Measurements from ENCODE around the gene TXNDC16. TPM values are rescaled to one million over a fixed set of nuclear protein-coding genes. Genes with fewer than 3 reads are reported as not detected.

The TXNDC16 gene, protein sequence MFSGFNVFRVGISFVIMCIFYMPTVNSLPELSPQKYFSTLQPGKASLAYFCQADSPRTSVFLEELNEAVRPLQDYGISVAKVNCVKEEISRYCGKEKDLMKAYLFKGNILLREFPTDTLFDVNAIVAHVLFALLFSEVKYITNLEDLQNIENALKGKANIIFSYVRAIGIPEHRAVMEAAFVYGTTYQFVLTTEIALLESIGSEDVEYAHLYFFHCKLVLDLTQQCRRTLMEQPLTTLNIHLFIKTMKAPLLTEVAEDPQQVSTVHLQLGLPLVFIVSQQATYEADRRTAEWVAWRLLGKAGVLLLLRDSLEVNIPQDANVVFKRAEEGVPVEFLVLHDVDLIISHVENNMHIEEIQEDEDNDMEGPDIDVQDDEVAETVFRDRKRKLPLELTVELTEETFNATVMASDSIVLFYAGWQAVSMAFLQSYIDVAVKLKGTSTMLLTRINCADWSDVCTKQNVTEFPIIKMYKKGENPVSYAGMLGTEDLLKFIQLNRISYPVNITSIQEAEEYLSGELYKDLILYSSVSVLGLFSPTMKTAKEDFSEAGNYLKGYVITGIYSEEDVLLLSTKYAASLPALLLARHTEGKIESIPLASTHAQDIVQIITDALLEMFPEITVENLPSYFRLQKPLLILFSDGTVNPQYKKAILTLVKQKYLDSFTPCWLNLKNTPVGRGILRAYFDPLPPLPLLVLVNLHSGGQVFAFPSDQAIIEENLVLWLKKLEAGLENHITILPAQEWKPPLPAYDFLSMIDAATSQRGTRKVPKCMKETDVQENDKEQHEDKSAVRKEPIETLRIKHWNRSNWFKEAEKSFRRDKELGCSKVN
- total RNA-seq (ENCODE audit: unreplicated experiment) = 6.8 TPM
- long read RNA-seq, partial matches to known transcripts = 0 of 1 reads
- long read RNA-seq, other reads (novel, unspliced or antisense) = 1 of 1 reads

DNA sequence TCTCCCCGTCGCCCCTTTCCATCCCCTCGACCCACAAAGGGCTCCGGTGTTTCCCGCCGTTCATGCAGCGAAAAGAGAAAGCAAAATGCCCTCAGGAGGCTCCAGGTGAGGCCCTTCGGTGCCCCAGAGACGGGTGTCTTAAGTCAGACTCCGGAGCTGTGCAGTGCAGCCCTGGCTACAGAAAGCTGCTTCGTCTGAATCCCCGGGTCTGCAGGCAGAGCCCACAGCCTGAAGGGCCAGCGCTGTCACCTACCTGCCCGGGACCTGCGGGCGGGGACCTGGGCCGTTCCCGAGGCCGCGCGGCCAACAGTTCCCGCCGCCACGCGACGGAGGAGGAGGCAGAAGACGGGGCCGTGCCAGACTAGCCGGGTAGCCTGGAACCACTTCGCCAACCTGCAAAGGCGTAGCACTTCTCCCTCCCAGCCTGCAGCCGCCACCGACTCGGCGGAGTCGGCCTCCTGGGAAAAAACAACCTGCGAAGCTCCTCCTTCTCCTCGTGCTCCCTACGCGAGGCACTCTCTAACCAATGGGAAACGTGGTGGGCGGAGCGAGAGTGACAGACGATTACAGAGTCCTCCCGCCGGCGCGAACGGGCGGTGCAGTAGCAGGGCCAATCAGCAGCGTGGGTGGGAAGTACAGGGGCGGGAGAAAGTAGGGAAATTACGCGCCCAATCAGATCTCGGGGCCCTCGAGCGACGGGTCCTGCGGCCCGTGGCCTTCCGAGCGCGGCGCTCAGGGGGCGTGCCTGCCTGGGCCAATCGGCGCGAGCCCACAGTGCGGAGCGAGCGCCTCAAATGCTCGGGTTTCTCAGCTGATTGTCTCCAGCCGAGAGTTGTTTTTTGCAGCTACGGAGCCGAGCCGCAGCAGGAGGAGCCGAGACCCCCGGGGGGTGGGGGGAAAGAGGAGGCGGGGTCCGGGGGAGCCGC is at the start of gene TXNDC16, which contains the start of gene GPR137C:
TSS of gene TXNDC16 (minus strand) at position 443 of the 926 bp plus-strand sequence. CDS start 8,948 bp downstream, outside the sequence.
TSS of gene GPR137C (plus strand) at position 774 of the 926 bp plus-strand sequence. CDS start 312 bp downstream, outside the sequence.
- H3K27ac Mint-ChIP-seq (ENCODE audit: unreplicated experiment) = peak within 1 kb of the TSS; percentile 89
- H3K4me3 Mint-ChIP-seq (ENCODE audit: unreplicated experiment) = peak within 1 kb of the TSS; percentile 97
- H3K9me3 Mint-ChIP-seq (ENCODE audit: unreplicated experiment) = no peaks in the 10 kb centered on the region
- no peaks in the 10 kb centered on the region for H3K4me1 Mint-ChIP-seq (ENCODE audit: unreplicated experiment)
- peak; percentile 96 for DNase-seq (ENCODE audit: low spot score)
- peaks cover 10% of the 10 kb centered on the region for H3K27me3 Mint-ChIP-seq (ENCODE audit: unreplicated experiment)
- H3K36me3 Mint-ChIP-seq (ENCODE audit: low read depth, unreplicated experiment) = no peaks in the 10 kb centered on the region
- TF ChIP-seq, protein P1, sequence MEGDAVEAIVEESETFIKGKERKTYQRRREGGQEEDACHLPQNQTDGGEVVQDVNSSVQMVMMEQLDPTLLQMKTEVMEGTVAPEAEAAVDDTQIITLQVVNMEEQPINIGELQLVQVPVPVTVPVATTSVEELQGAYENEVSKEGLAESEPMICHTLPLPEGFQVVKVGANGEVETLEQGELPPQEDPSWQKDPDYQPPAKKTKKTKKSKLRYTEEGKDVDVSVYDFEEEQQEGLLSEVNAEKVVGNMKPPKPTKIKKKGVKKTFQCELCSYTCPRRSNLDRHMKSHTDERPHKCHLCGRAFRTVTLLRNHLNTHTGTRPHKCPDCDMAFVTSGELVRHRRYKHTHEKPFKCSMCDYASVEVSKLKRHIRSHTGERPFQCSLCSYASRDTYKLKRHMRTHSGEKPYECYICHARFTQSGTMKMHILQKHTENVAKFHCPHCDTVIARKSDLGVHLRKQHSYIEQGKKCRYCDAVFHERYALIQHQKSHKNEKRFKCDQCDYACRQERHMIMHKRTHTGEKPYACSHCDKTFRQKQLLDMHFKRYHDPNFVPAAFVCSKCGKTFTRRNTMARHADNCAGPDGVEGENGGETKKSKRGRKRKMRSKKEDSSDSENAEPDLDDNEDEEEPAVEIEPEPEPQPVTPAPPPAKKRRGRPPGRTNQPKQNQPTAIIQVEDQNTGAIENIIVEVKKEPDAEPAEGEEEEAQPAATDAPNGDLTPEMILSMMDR (IDR thresholded peaks at IDR 0.05; ENCODE audit: unreplicated experiment) = no peak

DNA sequence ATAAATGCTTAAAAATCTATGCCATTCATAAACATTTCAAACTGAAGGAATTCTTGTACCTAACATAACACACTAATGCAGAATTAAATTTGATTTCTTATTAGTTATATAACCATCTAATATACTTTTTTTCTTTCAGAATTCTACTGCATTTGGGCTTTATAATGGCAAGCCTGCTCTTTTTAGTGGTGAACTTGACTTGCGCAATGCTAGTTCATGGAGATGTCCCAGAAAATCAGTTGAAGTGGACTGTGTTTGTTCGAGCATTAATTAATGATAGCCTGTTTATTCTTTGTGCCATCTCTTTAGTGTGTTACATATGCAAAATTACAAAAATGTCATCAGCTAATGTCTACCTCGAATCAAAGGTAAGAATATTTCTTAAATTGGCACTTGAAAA is 47.7 kb upstream of the TXNDC16 start:
- Mint-ChIP-seq H3K4me3 (ENCODE audit: unreplicated experiment) (no peak overlapping the region), H3K9me3 (ENCODE audit: unreplicated experiment) (peaks cover 7% of the 10 kb centered on the region), H3K36me3 (ENCODE audit: low read depth, unreplicated experiment) (peaks cover 4% of the 10 kb centered on the region), H3K27me3 (ENCODE audit: unreplicated experiment) (no peaks in the 10 kb centered on the region), H3K27ac (ENCODE audit: unreplicated experiment) (no peak overlapping the region), H3K4me1 (ENCODE audit: unreplicated experiment) (peaks cover 3% of the 10 kb centered on the region)
- no peak for DNase-seq (ENCODE audit: low spot score)
- TF ChIP-seq, protein P1 (IDR thresholded peaks at IDR 0.05; ENCODE audit: unreplicated experiment) = no peak

DNA sequence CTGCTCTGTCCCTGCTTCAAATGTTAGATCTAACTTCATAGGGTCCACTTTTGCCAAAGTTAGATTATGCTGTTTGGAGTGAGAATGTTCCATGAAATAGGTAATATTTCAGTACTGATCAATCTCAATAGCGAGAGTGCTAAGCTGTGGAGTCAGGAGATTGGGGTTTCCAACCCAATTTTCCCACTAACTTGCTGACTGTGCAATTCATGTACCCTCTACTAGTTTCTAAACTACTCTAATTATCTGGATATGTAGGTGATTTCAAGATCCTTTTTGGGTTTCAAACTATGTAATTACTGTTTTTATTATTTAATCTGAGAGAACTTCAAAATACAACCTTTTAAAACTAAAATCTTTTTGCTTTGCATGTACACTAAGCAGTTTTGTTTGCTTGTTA is 46.3 kb upstream of the TXNDC16 start:
- Mint-ChIP-seq H3K4me1 (ENCODE audit: unreplicated experiment) (peaks cover 3% of the 10 kb centered on the region), H3K36me3 (ENCODE audit: low read depth, unreplicated experiment) (peaks cover 4% of the 10 kb centered on the region), H3K4me3 (ENCODE audit: unreplicated experiment) (no peak overlapping the region), H3K27ac (ENCODE audit: unreplicated experiment) (no peak overlapping the region), H3K9me3 (ENCODE audit: unreplicated experiment) (peaks cover 5% of the 10 kb centered on the region), H3K27me3 (ENCODE audit: unreplicated experiment) (no peaks in the 10 kb centered on the region)
- TF ChIP-seq, protein P1 (IDR thresholded peaks at IDR 0.05; ENCODE audit: unreplicated experiment) = no peak
- no peak for DNase-seq (ENCODE audit: low spot score)

DNA sequence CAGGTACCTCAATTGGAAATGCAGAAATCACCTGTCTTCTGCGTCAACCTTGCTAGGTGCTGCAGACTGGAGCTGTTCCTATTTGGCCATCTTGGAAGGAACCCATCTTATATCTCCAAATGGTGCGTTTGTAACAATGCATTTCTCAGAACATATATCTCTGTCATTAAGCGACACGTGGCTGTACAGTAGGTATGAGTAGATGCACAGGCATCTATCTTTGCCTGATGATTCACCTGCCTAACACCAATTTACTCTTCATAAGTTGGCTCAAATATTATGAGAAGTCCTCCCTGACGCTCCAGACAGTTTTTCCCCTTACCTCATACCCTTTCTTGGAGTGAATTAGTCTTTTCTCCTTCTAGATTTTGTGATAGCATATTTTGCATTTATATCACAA is 44.6 kb upstream of the TXNDC16 start:
- DNase-seq (ENCODE audit: low spot score) = no peak
- Mint-ChIP-seq H3K9me3 (ENCODE audit: unreplicated experiment) (peaks cover 5% of the 10 kb centered on the region), H3K36me3 (ENCODE audit: low read depth, unreplicated experiment) (peaks cover 4% of the 10 kb centered on the region), H3K27ac (ENCODE audit: unreplicated experiment) (no peak overlapping the region), H3K27me3 (ENCODE audit: unreplicated experiment) (no peaks in the 10 kb centered on the region), H3K4me3 (ENCODE audit: unreplicated experiment) (no peak overlapping the region), H3K4me1 (ENCODE audit: unreplicated experiment) (no peaks in the 10 kb centered on the region)
- TF ChIP-seq, protein P1 (IDR thresholded peaks at IDR 0.05; ENCODE audit: unreplicated experiment) = no peak

Measured in endothelial cell (in vitro differentiated cells).